Endodermal cell (in vitro differentiated cells): ENCODE measurements around the gene CCL26. TPM values are rescaled to one million over a fixed set of nuclear protein-coding genes. Genes with fewer than 3 reads are reported as not detected.

Source experiments
- DNase-seq: peaks from one replicate; pipeline ENCODE4 v3.0.0-alpha.2; 2017
- H3K27ac ChIP-seq: 2 replicates; pipeline ENCODE4 v1.5.1; 2013; ENCODE audit warnings: mild to moderate bottlenecking, low read depth, low read length, moderate library complexity
- H3K27me3 ChIP-seq: 2 replicates; pipeline ENCODE4 v1.6.1; 2013; ENCODE audit warnings: mild to moderate bottlenecking, low read length, moderate library complexity; ENCODE audit not compliant: insufficient read depth, control insufficient read depth, poor library complexity, severe bottlenecking
- H3K36me3 ChIP-seq: 2 replicates; pipeline ENCODE4 v1.7.0; 2013; ENCODE audit warnings: mild to moderate bottlenecking, low read length, moderate library complexity; ENCODE audit not compliant: control insufficient read depth, insufficient read depth
- H3K4me1 ChIP-seq: one replicate; pipeline ENCODE4 v1.7.0; 2013; ENCODE audit warnings: low read length; ENCODE audit not compliant: control insufficient read depth, insufficient read depth
- H3K4me3 ChIP-seq: 2 replicates; pipeline ENCODE4 v1.5.1; 2013; ENCODE audit warnings: mild to moderate bottlenecking, low read length, moderate library complexity
- H3K9ac ChIP-seq: 2 replicates; pipeline ENCODE4 v1.6.1; 2013; ENCODE audit warnings: mild to moderate bottlenecking, low read length, moderate library complexity; ENCODE audit not compliant: poor library complexity, severe bottlenecking; ENCODE audit errors: extremely low read depth
- H3K9me3 ChIP-seq: 2 replicates; pipeline ENCODE4 v1.6.1; 2013; ENCODE audit warnings: mild to moderate bottlenecking, low read length, moderate library complexity; ENCODE audit not compliant: control insufficient read depth
- H3K27ac Mint-ChIP-seq: 2 replicates; pipeline ENCODE4 v1.8.0; 2020; ENCODE audit warnings: mixed read lengths
- H3K27me3 Mint-ChIP-seq: 2 replicates; pipeline ENCODE4 v1.8.0; 2021; ENCODE audit warnings: mild to moderate bottlenecking, mixed read lengths; ENCODE audit not compliant: insufficient read depth
- H3K36me3 Mint-ChIP-seq: 2 replicates; pipeline ENCODE4 v1.8.0; 2020; ENCODE audit warnings: low read depth, mixed read lengths
- H3K4me1 Mint-ChIP-seq: 2 replicates; pipeline ENCODE4 v1.8.0; 2020; ENCODE audit warnings: mixed read lengths
- H3K4me3 Mint-ChIP-seq: 2 replicates; pipeline ENCODE4 v1.8.0; 2020; ENCODE audit warnings: mild to moderate bottlenecking, moderate library complexity, mixed read lengths
- H3K9me3 Mint-ChIP-seq: 2 replicates; pipeline ENCODE4 v1.8.0; 2020; ENCODE audit warnings: mild to moderate bottlenecking, mixed read lengths
- CTCF ChIP-seq: fragments of 200-600 bp; sonication (generic); conservative IDR thresholded peaks from 2 replicates; pipeline ENCODE4 v1.5.0; 2021; ENCODE audit warnings: antibody characterized with exemption, mild to moderate bottlenecking
- WGBS, 2 experiments: methylation state at CpG; one replicate each; pipeline versions ENCODE4 v1.1.5 to v1.1.7; 2013; ENCODE audit warnings: missing lambda C conversion rate in 2 of 2, mixed read lengths in 1 of 2; ENCODE audit not compliant: insufficient coverage in 1 of 2, insufficient read length in 1 of 2; 5-methylcytosine and 5-hydroxymethylcytosine counted together
- total RNA-seq, 2 donors: library from RNA; stranded (reverse); fragmentation: NEBNext Ultra II Directional in 1 of 2; extraction: Animal tissue kit (Norgen Biotek cat#: 25700) in 1 of 2; gene quantifications; 2 replicates in 1 of 2; 3 replicates in 1 of 2; pipeline ENCODE4 v1.2.1, GENCODE V29; 2021

CCL26 gene
- total RNA-seq, 2 donors from 2014 or later, result 1.2 to 2.9 TPM

DNA sequence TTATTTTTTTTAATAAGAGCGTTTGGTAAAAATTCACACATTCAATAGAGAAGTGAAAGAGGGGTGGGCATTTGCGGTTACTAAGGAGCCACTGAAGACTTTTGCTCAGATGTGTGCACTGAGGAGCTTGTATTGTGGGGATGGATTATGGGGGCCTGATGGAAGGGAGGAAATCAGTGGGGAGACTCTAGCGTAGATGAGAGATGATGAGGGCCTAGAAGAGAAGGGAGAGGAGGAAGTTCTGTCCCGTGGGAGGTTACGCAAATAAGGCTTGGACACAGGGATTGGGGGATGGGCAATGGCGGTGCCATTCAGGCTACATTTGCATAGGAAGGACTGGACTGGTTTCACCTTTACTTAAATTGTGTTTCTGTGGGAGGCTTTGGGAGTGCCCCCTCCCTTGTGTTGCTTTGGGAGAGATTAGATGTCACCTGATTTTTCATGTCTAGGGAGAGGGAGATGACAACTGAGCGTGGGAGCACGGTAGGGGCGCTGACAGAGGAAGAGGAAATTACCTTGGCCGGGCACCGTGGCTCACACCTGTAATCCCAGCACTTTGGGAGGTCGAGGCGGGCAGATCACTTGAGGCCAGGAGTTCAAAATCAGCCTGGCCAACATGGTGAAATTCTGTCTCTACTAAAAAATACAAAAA is 31.0 kb downstream of the CCL26 start:
- Mint-ChIP-seq H3K36me3 (no peaks in the 10 kb centered on the region), H3K27me3 (peaks cover 29% of the 10 kb centered on the region), H3K27ac (peak overlapping the region; percentile 38), H3K9me3 (no peaks in the 10 kb centered on the region), H3K4me3 (no peak overlapping the region), H3K4me1 (peaks cover 15% of the 10 kb centered on the region)
- Histone ChIP-seq H3K4me1 (no peaks in the 10 kb centered on the region), H3K27ac (no peak overlapping the region), H3K9ac (no peak overlapping the region), H3K9me3 (no peaks in the 10 kb centered on the region), H3K27me3 (peaks cover 16% of the 10 kb centered on the region), H3K4me3 (no peak overlapping the region), H3K36me3 (no peaks in the 10 kb centered on the region)
- 67 to 68% methylated on average over 12 to 13 of the region's 13 CpGs for WGBS, 2 experiments
- peak; percentile 71 for DNase-seq
- TF ChIP-seq CTCF, result no peak

GRCh38 chr7:75739796-75740672 is 32.0 kb downstream of the CCL26 start:
- Histone ChIP-seq H3K9ac (peak overlapping the region; percentile 4), H3K27ac (no peak overlapping the region), H3K36me3 (no peaks in the 10 kb centered on the region), H3K27me3 (peaks cover 16% of the 10 kb centered on the region), H3K4me1 (no peaks in the 10 kb centered on the region), H3K4me3 (peak overlapping the region; percentile 75), H3K9me3 (no peaks in the 10 kb centered on the region)
- H3K9me3 Mint-ChIP-seq, result no peaks in the 10 kb centered on the region
- peaks cover 15% of the 10 kb centered on the region for H3K4me1 Mint-ChIP-seq
- WGBS, 2 experiments, result 57 to 65% methylated on average over 19 to 25 of the region's 26 CpGs
- TF ChIP-seq CTCF, result no peak
- H3K27me3 Mint-ChIP-seq, result peaks cover 29% of the 10 kb centered on the region
- peak overlapping the region; percentile 86 for H3K4me3 Mint-ChIP-seq
- H3K27ac Mint-ChIP-seq, result peak overlapping the region; percentile 89
- H3K36me3 Mint-ChIP-seq, result no peaks in the 10 kb centered on the region
- peak; percentile 54 for DNase-seq

DNA sequence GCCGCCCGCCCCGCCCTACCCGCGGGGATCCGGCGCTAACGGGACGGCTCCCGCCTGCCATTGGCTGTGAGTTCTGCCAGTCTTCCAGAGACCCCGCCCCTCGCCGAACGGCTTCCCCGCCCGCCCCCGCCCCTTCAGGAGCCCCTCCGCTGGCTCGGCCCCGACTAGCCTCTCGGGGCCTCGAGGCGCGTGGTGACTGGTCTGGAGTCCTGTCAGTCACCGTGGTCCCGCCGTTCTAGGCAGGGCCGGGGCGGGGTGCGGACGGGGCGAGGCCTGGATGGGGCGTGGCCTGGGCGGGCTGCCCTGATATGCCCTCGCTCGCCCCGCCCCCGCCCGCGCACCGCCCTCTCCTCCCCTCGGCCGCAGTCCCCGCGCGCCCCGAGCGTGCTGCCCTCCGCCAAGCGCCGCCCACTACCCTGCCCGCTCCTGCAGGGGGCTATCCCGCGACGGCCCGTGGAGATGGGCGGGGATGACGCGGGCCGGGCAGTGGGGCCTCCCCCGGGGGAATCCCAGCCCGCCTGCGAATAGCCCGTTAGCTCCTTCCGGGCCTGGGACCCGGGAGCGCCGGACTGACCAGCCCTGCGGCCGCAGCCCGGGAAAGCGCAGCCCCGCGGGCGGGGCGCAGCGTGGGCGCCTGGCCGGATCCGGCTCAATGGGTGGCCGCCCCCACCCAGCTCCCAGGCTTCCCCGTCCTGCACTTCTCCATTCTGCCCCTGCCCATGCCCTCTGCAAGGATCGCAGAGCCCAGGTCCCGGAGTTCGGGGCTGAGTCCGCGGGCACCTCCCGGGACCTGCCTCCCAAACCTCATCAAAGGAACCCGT is 32.8 kb downstream of the CCL26 start:
- Histone ChIP-seq H3K27me3 (peaks cover 16% of the 10 kb centered on the region), H3K27ac (no peak overlapping the region)

More for the DNA sequence above, 32.8 kb downstream of the CCL26 start:
- 0% methylated on average over 18 to 89 of the region's 89 CpGs for WGBS, 2 experiments
- peak overlapping the region; percentile 86 for H3K4me3 Mint-ChIP-seq
- H3K4me1 ChIP-seq, result no peaks in the 10 kb centered on the region
- H3K9me3 Mint-ChIP-seq, result no peaks in the 10 kb centered on the region
- H3K4me3 ChIP-seq, result peak overlapping the region; percentile 87
- H3K9ac ChIP-seq, result peak overlapping the region; percentile 4
- H3K9me3 ChIP-seq, result no peaks in the 10 kb centered on the region
- H3K27me3 Mint-ChIP-seq, result peaks cover 29% of the 10 kb centered on the region
- peak; percentile 100 for DNase-seq
- peak overlapping the region; percentile 89 for H3K27ac Mint-ChIP-seq
- H3K36me3 ChIP-seq, result no peaks in the 10 kb centered on the region
- H3K4me1 Mint-ChIP-seq, result peaks cover 20% of the 10 kb centered on the region
- H3K36me3 Mint-ChIP-seq, result no peaks in the 10 kb centered on the region
- no peak for TF ChIP-seq CTCF
